A549 (cell line): ENCODE measurements around the gene PLEKHA7. TPM values are rescaled to one million over a fixed set of nuclear protein-coding genes. Genes with fewer than 3 reads are reported as not detected.

ENCODE experiments used
- ATAC-seq, 2 experiments: fragments of 200-7000 bp in 1 of 2; fragments of >200 bp in 1 of 2; cut with Nextera tagmentation in 1 of 2; cut with Tn5 transposase in 1 of 2; 3 replicates each; pipeline versions ENCODE4 v1.8.0 to v1.9.1; 2018 to 2020; ENCODE audit warnings: mild to moderate bottlenecking in 1 of 2, moderate library complexity in 1 of 2
- CTCF ChIA-PET: fragments of 300-600 bp; sonication (Branson Sonifier 250); formaldehyde crosslinking; extraction: SDS; loops from one replicate; lab custom pipeline; 2021; ENCODE audit warnings: antibody characterized with exemption, inconsistent platforms; lab: Yijun Ruan, JAX
- POLR2A ChIA-PET: fragments of 350-600 bp; formaldehyde crosslinking; extraction: SDS; loops from one replicate; lab custom pipeline; 2021; ENCODE audit warnings: antibody characterized with exemption, inconsistent platforms; lab: Yijun Ruan, JAX
- DNase-seq, 2 experiments: peaks; one replicate each; pipeline versions ENCODE4 v3.0.0 to v3.0.0-alpha.2; 2011 to 2016; ENCODE audit warnings: low read depth in 1 of 2, low spot score in 1 of 2
- FAIRE-seq: peaks from 2 replicates; lab custom pipeline; 2011; peaks lifted over from hg19 to GRCh38; lab: Jason Lieb, UNC
- H3K27ac ChIP-seq, 2 experiments: fragments of >200 bp; sonication (Bioruptor Twin); formaldehyde crosslinking; 3 replicates each; pipeline ENCODE4 v1.5.1; 2016 to 2017
- H3K4me1 ChIP-seq: fragments of >200 bp; sonication (Bioruptor Twin); formaldehyde crosslinking; 3 replicates; pipeline ENCODE4 v1.6.1; 2016
- H3K4me2 ChIP-seq: fragments of >200 bp; sonication (Bioruptor Twin); formaldehyde crosslinking; 3 replicates; pipeline ENCODE4 v1.6.1; 2016
- H3K4me3 ChIP-seq: fragments of >200 bp; sonication (Bioruptor Twin); formaldehyde crosslinking; 3 replicates; pipeline ENCODE4 v1.5.1; 2016
- H3K9me3 ChIP-seq: fragments of >200 bp; sonication (Bioruptor Twin); formaldehyde crosslinking; 3 replicates; pipeline ENCODE4 v1.6.1; 2016
- ATOH8 ChIP-seq: fragments of 250-450 bp; sonication (Bioruptor Pico); IDR thresholded peaks from 2 replicates; pipeline ENCODE4 v1.5.0; 2020; ENCODE audit warnings: low read depth, mild to moderate bottlenecking, moderate library complexity
- BHLHE40 ChIP-seq: IDR thresholded peaks from 2 replicates; pipeline ENCODE4 v1.6.1; 2012; ENCODE audit warnings: low read depth, low read length, inconsistent platforms
- CBX2 ChIP-seq: fragments of 200-600 bp; sonication (generic); IDR thresholded peaks from 2 replicates; pipeline ENCODE4 v1.6.1; 2016; ENCODE audit warnings: low read depth, mild to moderate bottlenecking, borderline replicate concordance
- CBX8 ChIP-seq: fragments of 200-600 bp; sonication (generic); IDR thresholded peaks from 2 replicates; pipeline ENCODE4 v1.6.1; 2016
- CEBPB ChIP-seq, 2 experiments: fragments of >200 bp in 1 of 2; sonication (Bioruptor Twin) in 1 of 2; formaldehyde crosslinking in 1 of 2; IDR thresholded peaks; 2 replicates each; pipeline ENCODE4 v1.6.1; 2012 to 2016
- E2F6 ChIP-seq: IDR thresholded peaks from 2 replicates; pipeline ENCODE4 v1.6.1; 2012; ENCODE audit warnings: low read depth, borderline replicate concordance
- EP300 ChIP-seq, 2 experiments: fragments of >200 bp; sonication (Bioruptor Twin); formaldehyde crosslinking; IDR thresholded peaks; 2 replicates in 1 of 2; 3 replicates in 1 of 2; pipeline ENCODE4 v1.6.1; 2016 to 2017
- FOSL2 ChIP-seq, 2 experiments: fragments of 450-650 bp in 1 of 2; fragments of >200 bp in 1 of 2; sonication (Bioruptor Twin) in 1 of 2; formaldehyde crosslinking; IDR thresholded peaks; 2 replicates each; pipeline versions ENCODE4 v1.5.0 to v1.6.1; 2016 to 2020; ENCODE audit warnings: mild to moderate bottlenecking in 1 of 2, moderate library complexity in 1 of 2
- HOXA7 ChIP-seq: fragments of 250-450 bp; sonication (Bioruptor Pico); IDR thresholded peaks from 2 replicates; pipeline ENCODE4 v1.5.0; 2020; ENCODE audit warnings: mild to moderate bottlenecking, moderate library complexity
- HOXB13 ChIP-seq: fragments of 250-450 bp; sonication (Bioruptor Pico); IDR thresholded peaks from 2 replicates; pipeline ENCODE4 v1.5.0; 2020; ENCODE audit warnings: low read depth, mild to moderate bottlenecking, moderate library complexity
- JUN ChIP-seq, 2 experiments: fragments of >200 bp; sonication (Bioruptor Twin); formaldehyde crosslinking; IDR thresholded peaks; 2 replicates in 1 of 2; 3 replicates in 1 of 2; pipeline ENCODE4 v1.6.1; 2016 to 2017
- JUNB ChIP-seq: fragments of >200 bp; sonication (Bioruptor Twin); formaldehyde crosslinking; IDR thresholded peaks from 2 replicates; pipeline ENCODE4 v1.6.1; 2016
- KDM5A ChIP-seq: fragments of 200-600 bp; sonication (generic); IDR thresholded peaks from 2 replicates; pipeline ENCODE4 v1.6.1; 2016; ENCODE audit warnings: antibody characterized with exemption, mild to moderate bottlenecking
- MAFK ChIP-seq: fragments of 450-650 bp; IDR thresholded peaks from 2 replicates; pipeline ENCODE4 v1.6.1; 2014; ENCODE audit not compliant: partially characterized antibody
- MAX ChIP-seq: IDR thresholded peaks from 2 replicates; pipeline ENCODE4 v1.6.1; 2012
- POLR2A ChIP-seq: IDR thresholded peaks from 2 replicates; pipeline ENCODE4 v1.6.1; 2012; ENCODE audit warnings: mild to moderate bottlenecking, low read length
- RARB ChIP-seq: fragments of 250-450 bp; sonication (Bioruptor Pico); IDR thresholded peaks from 2 replicates; pipeline ENCODE4 v1.8.0; 2021; ENCODE audit warnings: mild to moderate bottlenecking, moderate library complexity
- RNF2 ChIP-seq: fragments of 200-600 bp; sonication (generic); IDR thresholded peaks from 2 replicates; pipeline ENCODE4 v1.6.1; 2016; ENCODE audit warnings: low read depth, mild to moderate bottlenecking, antibody characterized with exemption, moderate library complexity, borderline replicate concordance
- ZC3H11A ChIP-seq: fragments of 450-650 bp; IDR thresholded peaks from 2 replicates; pipeline ENCODE4 v1.6.1; 2014; ENCODE audit warnings: antibody characterized with exemption, mild to moderate bottlenecking
- WGBS: methylation state at CpG from one replicate; pipeline ENCODE4 v1.1.6; 2017; ENCODE audit errors: missing lambda C conversion rate; 5-methylcytosine and 5-hydroxymethylcytosine counted together
- polyA plus RNA-seq, 4 experiments: library from polyadenylated mRNA; depleted of rRNA in 3 of 4; stranded (reverse); fragments of >200 nt; fragmentation: RNase III in 1 of 4; extraction: RNeasy Plus Mini Kit Qiagen cat#74134 plus additional on column Dnase treatment in 1 of 4; gene quantifications; 2 replicates in 3 of 4; 3 replicates in 1 of 4; pipeline ENCODE4 v1.2.3, GENCODE V29; 2011 to 2017
- TF ChIP-seq, protein P1 (sequence below): fragments of >200 bp; sonication (Bioruptor Twin); formaldehyde crosslinking; IDR thresholded peaks from 3 replicates; pipeline ENCODE4 v1.6.1; 2016
- TF ChIP-seq, protein P2 (sequence below): fragments of 250-450 bp; sonication (Bioruptor Pico); IDR thresholded peaks from 2 replicates; pipeline ENCODE4 v1.5.0; 2021; ENCODE audit warnings: mild to moderate bottlenecking, moderate library complexity, borderline replicate concordance
- TF ChIP-seq, protein P3 (sequence below): fragments of >200 bp; sonication (Bioruptor Twin); formaldehyde crosslinking; IDR thresholded peaks from 2 replicates; pipeline ENCODE4 v1.6.1; 2016

PLEKHA7 gene
- polyA plus RNA-seq, 2 of the 4 experiments (the other 2 are of a cell fraction): 8.7 to 13.8 TPM

DNA sequence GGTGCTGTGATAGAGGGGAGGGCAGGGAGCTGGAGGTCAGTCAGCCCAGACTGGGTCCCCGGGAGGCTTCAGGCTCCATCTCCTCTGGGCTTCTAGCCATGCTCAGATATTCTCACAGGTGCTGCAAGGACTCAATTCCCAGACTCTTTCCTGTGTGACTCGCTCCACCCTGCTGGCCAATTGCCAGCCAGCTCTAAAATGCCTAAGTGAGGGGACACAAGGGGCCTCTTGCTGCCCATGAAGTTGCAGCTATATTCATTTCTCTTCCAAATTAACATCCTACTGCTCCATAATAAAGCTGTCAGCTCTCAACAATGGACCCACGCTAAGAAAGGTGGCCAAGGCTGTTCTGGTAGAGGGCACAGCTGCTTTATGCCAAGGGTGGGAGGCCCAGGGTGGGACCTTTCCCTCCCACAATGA lies 101.5 kb downstream of the PLEKHA7 start:
- POLR2A ChIA-PET: no interaction called here
- WGBS: 71% methylated on average over 3 of the region's 3 CpGs
- no peak overlapping the region for H3K4me3 ChIP-seq
- FAIRE-seq (no peak), DNase-seq (no peak), ATAC-seq (peak; percentile 38 to 56; a peak in 2 of 6 replicates)
- CTCF ChIA-PET: interaction anchor here (1.2 to 3.6 kb wide), 2 partner anchors 8 to 17 kb away, joined by 5 to 14 read pairs; no protein-coding TSS in a partner anchor
- no peaks in the 10 kb centered on the region for H3K9me3 ChIP-seq
- no peak overlapping the region for H3K4me2 ChIP-seq
- no peak overlapping the region for H3K27ac ChIP-seq
- TF ChIP-seq CBX2 (no peak), HOXA7 (CRISPR knock-in tag) (no peak), RNF2 (no peak), JUN (IDR thresholded peaks at IDR 0.05) (no peak), FOSL2 (IDR thresholded peaks at IDR 0.05) (no peak), FOSL2 (CRISPR knock-in tag; IDR thresholded peaks at IDR 0.05) (no peak)
- TF ChIP-seq, protein P1, sequence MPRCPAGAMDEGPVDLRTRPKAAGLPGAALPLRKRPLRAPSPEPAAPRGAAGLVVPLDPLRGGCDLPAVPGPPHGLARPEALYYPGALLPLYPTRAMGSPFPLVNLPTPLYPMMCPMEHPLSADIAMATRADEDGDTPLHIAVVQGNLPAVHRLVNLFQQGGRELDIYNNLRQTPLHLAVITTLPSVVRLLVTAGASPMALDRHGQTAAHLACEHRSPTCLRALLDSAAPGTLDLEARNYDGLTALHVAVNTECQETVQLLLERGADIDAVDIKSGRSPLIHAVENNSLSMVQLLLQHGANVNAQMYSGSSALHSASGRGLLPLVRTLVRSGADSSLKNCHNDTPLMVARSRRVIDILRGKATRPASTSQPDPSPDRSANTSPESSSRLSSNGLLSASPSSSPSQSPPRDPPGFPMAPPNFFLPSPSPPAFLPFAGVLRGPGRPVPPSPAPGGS: no peak
- H3K4me1 ChIP-seq: peaks cover 8% of the 10 kb centered on the region; the same call in 2 of the 3 replicates

DNA sequence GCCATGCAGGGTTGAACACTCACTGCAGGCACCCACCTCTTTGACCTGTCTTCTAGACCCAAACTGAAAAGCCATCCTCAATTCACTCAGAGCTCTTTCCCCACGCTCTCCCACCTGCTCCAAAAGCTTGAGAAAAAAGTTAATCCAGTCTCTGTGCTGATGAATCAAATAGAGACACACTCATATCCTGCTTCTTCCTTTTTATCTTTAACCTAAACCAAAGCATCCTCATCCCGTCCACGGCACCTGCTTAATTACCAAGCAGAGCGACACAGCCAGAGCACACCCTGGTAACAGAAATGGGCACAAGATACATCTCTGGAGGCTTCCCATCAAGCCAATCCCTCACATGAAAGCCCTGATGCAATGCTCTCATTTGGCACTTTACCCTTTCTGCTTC lies 102.6 kb downstream of the PLEKHA7 start:
- H3K27ac ChIP-seq: no peak overlapping the region
- peaks cover 8% of the 10 kb centered on the region; the same call in 2 of the 3 replicates for H3K4me1 ChIP-seq
- POLR2A ChIA-PET: no interaction called here
- no peak for ATAC-seq
- no peak overlapping the region for H3K4me3 ChIP-seq
- H3K9me3 ChIP-seq: no peaks in the 10 kb centered on the region
- CTCF ChIA-PET: interaction anchor here (1.2 to 3.6 kb wide), 3 partner anchors 10 to 104 kb away, joined by 3 to 14 read pairs (median 5); no protein-coding TSS in a partner anchor
- no peak for DNase-seq
- no peak for FAIRE-seq
- TF ChIP-seq EP300 (IDR thresholded peaks at IDR 0.05) (no peak), JUNB (no peak), CBX8 (no peak), BHLHE40 (no peak), MAX (no peak), RNF2 (no peak), KDM5A (no peak), ATOH8 (no peak), RARB (CRISPR knock-in tag) (no peak), FOSL2 (IDR thresholded peaks at IDR 0.05) (no peak), FOSL2 (CRISPR knock-in tag; IDR thresholded peaks at IDR 0.05) (no peak), MAFK (no peak), POLR2A (no peak), CEBPB (IDR thresholded peaks at IDR 0.05) (no peak), ZC3H11A (no peak), E2F6 (no peak), HOXB13 (CRISPR knock-in tag) (no peak)
- TF ChIP-seq, protein P2, sequence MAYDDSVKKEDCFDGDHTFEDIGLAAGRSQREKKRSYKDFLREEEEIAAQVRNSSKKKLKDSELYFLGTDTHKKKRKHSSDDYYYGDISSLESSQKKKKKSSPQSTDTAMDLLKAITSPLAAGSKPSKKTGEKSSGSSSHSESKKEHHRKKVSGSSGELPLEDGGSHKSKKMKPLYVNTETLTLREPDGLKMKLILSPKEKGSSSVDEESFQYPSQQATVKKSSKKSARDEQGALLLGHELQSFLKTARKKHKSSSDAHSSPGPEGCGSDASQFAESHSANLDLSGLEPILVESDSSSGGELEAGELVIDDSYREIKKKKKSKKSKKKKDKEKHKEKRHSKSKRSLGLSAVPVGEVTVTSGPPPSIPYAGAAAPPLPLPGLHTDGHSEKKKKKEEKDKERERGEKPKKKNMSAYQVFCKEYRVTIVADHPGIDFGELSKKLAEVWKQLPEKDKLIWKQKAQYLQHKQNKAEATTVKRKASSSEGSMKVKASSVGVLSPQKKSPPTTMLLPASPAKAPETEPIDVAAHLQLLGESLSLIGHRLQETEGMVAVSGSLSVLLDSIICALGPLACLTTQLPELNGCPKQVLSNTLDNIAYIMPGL (CRISPR knock-in tag): no peak
- TF ChIP-seq, protein P1: no peak
- TF ChIP-seq, protein P3, sequence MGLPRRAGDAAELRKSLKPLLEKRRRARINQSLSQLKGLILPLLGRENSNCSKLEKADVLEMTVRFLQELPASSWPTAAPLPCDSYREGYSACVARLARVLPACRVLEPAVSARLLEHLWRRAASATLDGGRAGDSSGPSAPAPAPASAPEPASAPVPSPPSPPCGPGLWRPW: no peak
- WGBS: 89% methylated on average over 4 of the region's 4 CpGs
- no peak overlapping the region for H3K4me2 ChIP-seq
